GM21576 (cell line): Measurements from ENCODE around the gene UTS2.

Experiments used
- ATAC-seq: cut with Tn5 transposase; IDR thresholded peaks from one replicate; pipeline ENCODE4 v1.9.1; 2021; ENCODE audit warnings: mild to moderate bottlenecking, moderate library complexity; ENCODE audit not compliant: unreplicated experiment

UTS2 gene

GRCh38 chr1:7813677-7814373 lies 39.0 kb downstream of the UTS2 start:
- no peak for ATAC-seq

- no peak for ATAC-seq
These were observed 41.4 kb downstream of the UTS2 start for GRCh38 chr1:7811476-7811875.

- no peak for ATAC-seq
These were observed 42.5 kb downstream of the UTS2 start for GRCh38 chr1:7810395-7810794.

- ATAC-seq: no peak
These were observed 43.1 kb downstream of the UTS2 start for GRCh38 chr1:7809742-7810141.

DNA sequence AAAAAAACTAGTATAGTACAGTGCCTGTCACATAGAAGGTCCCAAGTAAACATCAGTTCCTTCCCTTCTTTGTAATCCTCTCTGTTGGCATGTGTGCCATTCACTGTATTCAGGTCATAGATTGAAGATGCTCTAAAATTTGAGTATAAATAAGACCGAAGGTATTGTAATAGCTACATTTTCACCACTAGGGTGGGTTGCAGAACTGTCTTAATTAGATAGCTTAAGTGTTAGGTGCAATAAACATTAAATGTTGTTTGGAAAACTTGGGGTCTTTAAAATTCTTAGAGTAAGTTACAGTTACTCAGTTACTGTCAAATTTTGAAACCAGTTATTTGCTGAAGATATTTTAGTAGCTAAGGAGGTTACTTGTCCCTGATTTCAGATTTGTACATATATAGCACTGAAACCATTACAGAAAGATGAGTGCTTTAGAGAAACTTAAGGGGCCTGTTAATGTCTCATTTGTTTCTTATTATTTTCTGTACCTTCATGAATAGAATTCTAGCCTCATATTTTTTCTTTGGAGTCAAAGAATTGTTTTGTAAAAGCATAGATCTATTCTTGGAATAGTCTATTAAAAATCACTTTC lies 44.5 kb downstream of the UTS2 start:
- no peak for ATAC-seq

DNA sequence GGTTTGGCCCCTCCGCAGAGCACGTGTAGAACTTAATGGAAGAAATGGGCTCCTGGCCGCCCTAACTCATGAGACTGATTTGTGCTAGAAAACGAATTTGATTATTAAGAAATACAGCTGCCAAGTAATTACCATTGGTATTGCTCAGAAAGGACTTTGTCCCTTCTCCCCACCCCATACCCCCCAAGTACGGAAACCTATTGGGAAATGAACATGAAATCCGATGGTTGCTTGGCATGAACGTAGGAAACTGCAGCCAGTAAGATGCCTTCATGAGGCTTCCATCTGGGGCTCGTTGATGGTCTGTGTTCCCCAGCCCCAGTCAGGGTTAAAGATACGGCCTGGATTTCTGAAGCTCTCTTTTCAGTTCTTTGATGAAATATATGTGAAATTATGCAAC lies 47.4 kb downstream of the UTS2 start:
- ATAC-seq: no peak
